Measurements from ENCODE around the gene PPEF2.

PPEF2 gene

DNA sequence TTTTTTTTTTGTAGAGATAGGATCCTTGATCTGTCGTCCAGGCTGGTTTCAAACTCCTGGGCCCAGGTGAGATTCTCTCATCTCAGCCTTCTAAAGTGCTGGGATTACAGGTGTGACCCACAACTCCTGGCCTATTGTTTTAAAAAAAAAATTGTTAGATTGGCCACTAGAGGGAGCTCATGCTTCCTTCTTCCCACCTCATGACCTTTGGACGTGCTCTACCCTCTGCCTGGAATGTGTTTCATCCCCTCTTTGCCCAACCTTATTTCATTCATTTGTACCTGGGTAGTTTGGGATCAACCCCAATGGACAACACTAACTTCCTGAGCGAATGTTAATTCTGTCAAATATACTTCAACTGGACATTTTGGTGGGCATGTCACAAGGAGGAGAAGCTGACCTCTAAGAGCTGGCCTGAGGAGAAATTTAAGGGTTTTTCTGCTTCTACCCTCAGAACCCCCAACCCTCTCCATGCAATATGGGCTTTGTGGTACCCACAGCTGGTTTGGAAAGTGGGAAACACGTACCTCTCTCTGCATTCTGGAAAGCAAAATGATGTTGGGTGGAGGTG, 6.4 kb downstream of the PPEF2 start:
- peak; percentile 45 for DNase-seq

DNA sequence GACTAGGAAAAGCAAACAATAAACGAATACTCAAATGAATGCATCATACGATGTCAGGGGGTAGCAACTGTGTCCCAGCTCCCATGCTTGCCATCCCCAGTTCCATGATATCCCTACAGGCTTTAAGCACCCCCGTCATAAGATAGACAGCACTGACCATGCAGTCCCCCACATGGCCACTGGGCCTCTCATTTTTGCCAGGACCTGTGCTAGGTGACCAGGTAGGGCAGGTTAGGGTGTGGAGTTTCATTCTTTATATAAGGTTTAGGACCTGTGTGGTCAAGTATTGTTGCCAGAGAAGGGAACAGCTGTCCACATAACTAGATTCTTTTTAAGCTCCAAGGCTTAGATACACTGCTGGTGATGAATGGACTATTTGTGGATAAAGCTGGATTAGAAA, 9.7 kb downstream of the PPEF2 start:
- DNase-seq, result no peak

DNA sequence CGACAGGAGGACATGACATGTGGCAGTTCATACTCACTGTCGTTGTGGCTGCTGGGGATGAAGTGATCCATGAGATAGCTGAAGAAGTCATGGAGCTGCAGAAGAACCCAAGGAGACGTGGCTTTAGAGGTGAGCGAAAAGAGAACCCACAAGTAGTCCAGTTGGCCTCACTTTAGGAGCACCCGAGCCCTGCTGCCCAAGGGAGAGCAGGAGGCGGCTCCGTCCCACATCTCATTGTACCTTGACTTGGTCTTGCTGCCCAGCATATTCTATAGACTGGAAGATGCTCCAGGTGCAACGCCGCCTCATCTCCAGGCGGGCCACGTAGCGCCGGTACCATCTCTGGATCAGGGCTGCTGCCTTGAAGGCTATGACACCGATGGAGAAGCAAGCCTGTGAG, 10.6 kb downstream of the PPEF2 start:
- no peak for DNase-seq

DNA sequence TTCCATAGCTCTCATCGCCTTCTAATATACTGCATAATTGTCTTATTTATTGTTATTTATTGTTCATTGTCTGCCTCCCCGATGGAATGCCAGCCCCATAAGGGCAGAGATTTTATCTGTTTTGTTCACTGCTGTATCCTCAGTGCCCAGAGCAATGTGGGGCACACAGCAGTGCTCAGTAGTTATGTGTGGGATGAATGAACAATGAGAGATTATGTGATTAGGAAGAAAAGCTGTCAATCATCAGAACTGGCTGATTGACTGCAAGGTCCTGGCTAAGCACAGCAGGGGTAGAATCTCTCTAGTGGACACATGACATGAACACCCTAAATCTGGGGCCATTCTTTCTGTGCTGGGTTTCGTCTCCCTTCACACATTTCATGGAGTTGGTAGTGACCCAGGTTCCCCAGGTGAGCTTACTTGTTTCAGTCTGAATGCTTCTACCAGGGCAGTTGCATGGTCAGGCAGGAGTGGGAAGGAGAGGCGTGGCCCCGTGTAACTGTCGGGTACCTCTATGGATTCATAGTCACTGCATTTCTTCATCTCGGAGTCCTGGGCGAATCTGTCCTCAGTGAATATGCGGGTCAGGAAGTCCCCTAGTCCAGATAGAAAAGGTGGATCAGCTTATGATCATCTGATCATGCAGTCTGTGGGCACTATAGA, 12.6 kb downstream of the PPEF2 start:
- DNase-seq, result no peak

DNA sequence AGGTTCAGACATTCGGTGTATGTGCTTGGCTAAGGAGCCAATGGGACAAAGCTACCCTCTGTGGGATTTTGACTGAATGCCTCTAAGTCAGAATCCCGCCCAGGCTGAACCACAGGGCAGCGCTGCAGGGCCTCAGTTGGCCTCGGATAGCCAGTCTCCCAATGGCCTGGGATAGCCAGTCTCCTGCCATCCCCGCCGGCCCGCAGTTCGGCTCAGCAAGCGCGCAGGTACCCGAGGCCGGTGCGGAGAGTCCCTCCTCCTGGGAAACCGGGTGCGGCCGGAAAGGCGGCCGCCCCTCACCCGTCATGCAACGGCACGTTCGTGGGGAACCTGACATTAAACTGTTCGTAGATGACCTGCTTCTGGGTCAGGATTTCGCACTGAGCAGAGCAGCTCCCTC, 16.1 kb downstream of the PPEF2 start:
- no peak for DNase-seq

DNA sequence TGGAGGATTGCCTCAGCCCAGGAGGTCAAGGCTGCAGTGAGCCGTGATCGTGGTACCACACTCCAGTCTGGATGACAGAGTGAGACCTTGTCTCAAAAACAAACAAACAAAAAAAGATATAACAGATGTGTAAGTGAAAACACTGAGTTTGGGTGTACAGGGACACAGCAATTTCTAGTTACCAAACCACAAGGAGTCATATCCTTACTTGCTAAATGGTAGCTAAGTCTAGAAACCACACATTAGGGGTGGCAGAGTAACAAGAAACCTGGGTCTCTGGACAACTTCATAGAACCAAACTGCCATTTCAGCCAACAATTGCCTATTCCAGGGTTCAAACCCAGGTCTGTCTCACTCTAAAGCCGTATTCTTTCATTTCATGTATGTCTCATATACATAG, 20.8 kb downstream of the PPEF2 start:
- no peak for DNase-seq

DNA sequence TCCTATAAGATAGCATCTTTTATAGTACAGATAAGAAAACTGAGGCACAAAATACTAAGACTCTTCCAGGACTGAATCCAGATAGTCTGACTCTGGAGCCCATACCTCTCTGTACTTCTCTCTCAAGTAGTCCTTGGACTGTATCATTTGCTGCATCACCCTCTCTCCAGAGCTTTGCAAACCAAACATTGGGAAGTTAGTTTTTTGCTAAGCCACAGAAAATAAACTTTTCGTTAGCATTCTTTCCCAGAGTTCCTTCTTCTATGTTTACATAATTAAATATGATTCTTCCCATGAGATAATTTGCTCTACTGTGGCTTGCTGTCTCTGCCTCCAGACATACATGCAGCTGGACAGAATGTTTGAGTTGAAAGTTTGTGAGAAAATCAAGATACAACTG, 22.0 kb downstream of the PPEF2 start:
- DNase-seq, result no peak

DNA sequence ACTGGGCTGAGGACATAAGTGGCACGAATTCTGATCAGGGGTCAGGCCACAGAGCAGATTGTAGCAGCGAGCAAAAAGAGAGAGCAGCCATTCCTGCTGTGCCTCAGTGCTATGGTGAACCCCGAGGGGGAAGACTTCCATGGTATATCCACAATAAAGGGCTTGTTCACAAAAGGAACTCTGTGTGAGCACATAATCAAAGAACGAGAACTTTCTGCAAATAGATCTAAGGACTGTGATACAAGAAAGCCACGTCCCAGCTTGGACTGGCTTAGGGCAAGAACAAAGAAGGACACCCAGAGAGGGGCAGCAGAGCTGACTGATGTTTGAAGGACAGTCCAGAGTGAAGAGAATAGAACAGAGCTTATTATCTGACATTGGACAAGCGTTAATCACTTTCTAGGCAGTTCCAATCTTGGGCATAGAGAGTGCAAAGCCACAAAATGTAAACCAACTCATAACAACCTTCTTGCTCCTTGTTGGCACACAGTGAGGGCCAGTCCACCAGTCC, 24.0 kb downstream of the PPEF2 start:
- DNase-seq, result no peak

DNA sequence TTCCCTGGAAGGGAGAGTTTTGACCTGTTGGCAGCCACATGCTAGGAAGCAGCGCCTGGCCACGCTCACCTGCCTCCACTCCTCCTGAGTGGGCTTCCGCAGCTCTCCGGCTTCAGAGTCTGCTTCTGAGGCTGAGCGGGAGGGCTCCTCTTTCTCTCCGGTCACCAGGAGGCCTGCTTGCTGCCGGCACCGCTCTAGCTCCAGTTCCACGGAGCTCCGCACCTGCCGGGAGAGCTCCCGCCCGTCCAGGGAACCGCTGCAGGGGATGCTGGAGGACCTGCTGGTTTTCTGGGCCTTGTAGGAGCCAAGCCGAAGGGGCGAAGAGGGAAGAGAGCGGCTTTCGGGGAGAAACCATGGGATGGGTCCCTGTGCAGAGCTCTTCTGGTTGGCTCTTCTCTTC, 26.0 kb downstream of the PPEF2 start:
- DNase-seq, result no peak

DNA sequence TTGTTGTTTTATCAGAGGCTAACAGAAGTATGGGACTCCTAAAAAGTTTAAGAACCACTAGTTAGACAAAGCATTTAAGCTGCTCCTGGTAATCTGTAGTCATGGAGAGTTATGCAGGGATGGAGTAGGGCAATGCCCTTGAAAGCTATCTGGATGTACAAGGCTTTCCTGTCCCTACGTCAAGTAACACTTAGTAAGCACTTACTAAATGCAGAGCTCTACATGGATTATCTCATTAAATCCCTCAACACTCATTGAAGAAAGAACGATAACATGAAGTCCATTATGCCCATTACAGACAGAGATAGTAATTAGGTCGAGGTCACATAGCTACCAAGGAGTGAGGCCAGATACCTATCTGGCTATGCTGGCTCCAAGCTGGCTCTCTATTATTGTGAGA, 33.2 kb downstream of the PPEF2 start:
- DNase-seq, result no peak

DNA sequence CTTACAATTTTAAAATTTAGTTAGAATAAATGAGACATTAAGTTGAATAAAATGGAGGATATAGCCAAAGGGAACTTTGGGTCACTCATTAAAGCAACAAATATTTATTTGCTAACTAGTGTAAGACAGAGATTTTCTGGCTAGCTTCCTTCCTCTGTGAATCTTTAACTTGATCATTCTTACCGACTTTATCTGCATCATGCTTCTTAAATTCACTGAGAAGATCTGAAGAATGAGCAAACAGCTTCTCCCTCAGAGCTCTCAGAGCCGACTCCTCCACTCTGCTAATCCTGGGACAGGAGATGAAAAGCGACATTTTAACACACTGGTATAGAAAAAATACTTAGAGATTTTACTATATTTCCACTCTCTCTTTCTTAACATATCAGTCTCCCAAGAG, 35.1 kb downstream of the PPEF2 start:
- no peak for DNase-seq

DNA sequence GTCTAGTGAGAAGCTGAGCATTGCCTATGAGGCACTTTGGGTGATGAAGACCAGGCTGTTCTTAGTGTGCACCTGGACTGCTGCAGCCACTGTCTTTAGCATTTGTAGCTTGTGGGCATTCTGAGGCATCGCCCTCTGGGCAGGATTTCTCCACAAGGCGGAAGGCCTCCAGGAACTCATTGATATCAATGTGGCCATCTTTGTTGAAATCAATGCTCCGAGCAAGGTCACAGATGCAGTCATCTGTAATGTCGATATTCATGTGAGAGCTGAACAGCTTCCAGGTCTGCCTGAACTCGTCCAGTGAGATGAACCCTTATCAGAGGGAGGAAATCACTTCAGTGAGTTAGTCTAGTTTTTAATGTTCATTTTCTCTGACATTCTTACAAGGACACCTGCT, 41.6 kb downstream of the PPEF2 start:
- DNase-seq, result no peak

DNA sequence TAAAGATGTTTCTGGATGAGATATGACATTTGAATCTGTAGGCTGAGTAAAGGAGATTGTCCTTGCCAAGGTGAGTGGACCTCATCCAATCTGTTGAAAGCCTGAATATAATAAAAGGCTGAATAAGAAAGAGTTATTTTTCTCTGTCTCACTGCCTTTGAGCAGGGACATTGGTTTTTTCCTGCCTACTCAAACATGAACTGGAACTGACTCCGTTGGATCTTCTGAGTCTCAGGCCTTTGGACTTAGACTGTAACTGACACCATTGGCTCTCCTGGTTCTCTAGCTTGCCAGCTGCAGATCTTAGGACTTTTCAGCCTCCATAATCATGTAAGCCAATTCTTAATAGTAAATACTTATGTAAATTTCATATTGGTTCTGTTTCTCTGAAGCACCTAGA, 43.5 kb downstream of the PPEF2 start:
- no peak for DNase-seq

DNA sequence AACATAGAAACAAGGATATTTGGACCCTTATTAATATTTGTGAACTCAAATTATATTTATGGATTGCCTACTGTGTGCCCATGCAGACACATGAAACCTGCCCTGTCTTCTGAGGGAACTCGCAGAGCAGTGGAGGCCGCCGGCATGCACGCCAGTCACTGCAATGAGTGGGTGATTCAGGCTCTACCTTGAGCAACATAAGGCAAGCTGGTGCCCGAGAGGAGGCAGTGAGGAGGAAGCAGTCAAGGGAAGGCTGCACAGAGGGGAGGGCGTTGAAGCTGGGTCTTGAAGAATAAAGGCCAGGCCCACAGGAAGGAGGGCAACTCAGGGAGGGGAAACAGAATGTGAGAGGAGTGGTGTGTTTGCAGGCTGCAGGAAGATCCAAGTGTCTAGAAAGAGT, 52.8 kb downstream of the PPEF2 start:
- DNase-seq, result no peak

DNA sequence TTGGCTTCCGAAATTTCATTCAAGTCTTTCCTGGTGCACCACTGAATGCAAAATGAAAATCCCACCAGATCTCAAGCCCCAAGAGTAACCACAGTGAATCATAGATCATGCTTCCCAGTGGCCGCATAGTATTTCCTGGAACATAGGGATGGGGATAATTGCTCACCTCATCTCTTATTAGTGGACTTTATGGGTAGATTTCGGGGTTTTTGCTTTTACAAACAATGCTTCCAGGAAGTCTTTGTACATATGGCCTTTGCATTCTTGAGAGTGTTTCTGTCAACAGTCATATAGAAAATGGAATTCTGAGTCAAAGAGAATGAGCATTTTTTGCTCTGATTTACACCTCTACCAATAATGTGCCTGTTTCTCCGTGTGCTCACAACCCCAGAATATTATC, 53.4 kb downstream of the PPEF2 start:
- DNase-seq, result no peak

DNA sequence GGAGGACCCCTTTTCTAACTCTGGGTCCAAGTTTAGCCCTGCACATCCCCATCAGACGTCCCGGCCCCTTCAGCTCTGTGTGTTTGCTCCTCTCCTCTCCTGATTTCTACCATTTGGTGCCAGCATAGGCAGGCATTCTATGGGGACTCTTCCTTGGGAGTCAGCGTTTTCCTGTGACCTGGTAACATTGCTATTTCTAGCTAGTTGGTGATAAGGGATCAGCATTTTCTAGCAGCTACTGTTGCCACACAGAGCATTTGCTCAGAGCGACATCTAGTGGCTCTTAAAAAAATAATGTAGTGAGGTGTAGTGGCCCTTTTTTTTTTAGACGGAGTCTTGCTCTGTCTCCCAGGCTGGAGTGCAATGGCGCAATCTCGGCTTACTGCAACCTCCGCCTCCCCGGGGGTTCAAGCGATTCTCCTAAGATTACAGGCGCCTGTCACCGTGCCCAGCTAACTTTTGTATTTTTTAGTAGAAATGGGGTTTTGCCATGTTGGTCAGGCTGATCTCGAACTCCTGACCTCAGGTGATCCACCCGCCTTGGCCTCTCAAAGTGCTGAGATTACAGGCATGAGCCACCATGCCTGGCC, 54.0 kb downstream of the PPEF2 start:
- DNase-seq, result peak; percentile 63

DNA sequence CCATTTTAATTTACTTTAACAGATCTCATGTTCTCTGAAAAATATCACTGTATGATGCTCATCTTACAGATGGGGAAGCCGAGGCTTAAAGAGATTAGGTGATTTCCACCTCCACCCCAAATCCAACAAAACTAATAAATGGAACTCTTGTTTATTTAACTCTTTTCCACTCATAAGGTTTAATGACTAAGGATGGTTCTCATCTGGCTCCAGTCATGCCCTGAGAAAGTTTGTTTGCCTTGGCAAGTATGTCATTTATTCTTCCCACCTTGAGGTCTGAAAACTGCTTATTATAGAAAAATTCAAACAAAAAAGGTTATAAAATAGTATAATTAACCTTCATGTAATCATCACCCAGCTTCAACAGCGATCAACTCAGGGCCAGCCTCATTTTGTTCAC, 56.3 kb downstream of the PPEF2 start:
- no peak for DNase-seq

DNA sequence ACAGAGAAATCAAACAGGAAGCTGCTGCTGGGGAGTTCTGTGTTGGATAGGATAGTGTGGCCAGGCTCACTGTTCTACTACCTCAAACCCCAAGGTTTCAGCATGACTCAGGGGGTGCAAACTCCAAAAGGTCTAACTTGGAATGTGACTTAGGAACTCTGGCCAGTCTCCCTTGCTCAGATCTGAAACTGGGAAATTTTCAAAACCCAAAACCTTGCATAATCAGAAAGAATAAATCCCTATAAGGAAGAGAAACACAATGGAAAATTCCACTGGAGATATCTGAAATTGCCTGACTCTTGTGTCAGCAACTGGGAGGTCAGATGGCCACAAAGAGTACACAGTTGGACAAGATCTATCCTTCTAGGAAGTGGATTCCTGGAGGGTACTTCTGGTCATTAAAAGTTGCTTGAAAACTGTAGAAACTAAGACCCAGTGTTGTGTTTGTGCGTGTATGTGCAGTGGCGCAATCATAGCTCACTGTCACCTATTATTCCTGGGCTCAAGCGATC, 58.0 kb downstream of the PPEF2 start:
- no peak for DNase-seq

DNA sequence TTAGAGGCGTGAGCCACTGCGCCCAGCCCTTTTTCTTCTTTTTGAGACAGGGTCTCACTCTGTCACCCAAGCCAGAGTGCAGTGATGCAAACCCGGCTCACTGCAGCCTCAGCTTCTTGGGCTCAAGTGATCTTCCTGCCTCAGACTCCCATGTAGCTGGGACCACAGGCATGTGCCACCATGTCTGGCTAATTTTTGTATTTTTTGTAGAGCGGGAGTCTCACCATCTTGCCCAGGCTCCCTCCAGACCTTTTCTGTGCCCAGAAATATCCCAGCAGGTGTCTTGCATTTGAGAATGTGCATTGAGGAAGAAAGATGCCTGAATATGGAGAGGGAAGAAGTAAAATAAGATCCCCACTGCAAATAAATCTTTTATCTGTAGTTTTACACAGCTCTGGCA, 58.7 kb downstream of the PPEF2 start:
- DNase-seq, result no peak

DNA sequence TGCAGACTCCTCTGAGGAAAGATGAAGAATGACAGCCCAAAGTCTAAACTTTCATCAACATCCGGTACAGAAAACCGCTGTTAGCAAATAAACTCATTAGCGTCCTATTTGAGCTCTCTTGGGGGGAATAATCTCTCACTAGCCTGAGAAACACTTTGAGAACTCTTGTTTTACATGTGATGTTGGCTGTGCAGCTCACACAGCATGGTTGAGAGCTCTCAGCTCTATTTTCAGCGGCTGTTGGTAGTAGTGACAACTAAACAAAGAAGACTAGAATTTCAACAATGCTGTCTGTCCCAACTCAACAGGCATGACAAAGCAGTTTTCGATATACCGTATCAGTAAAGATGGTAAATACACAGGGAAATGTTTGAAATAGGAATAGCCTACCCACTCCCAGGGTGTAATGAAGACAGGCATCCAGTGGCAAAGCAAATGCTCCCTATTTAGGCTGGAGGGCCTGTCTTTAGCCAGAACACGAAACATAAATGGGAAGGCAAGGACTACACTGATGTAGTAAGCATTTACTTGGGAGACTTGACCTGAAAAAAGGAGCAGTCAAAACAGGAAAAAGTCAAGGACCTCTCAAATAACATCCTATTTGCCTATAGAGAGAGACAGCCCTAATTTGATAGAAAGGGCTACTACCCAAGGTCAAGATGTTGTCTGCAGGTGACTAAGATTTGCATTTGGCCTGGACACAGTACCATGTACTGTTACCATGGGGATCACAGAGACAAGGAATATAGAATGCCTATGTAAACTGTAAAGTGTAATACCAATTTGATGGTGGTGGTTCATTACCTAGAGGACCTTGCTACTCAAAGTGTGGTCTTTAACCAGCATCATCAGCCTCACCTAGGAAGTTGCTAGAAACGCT, 60.4 kb downstream of the PPEF2 start:
- no peak for DNase-seq

DNA sequence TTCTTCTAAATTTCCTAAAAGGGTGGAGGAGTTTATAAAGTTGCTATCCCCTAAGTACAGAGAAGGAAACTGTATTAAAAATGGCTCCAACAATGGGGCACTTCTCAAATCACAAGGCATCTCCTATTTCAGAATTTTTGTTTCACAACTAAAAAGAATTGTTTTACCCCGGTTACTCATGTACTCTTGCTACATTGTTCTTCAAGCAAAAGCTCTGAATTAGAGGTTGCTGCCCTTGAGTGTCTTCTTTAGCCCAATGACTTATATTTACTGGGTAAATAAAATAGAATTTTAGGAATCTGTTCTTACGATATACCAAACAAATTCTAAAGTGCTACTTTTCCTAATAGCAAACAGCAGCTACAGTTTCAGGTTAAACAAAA, 67.5 kb downstream of the PPEF2 start:
- no peak for DNase-seq

DNA sequence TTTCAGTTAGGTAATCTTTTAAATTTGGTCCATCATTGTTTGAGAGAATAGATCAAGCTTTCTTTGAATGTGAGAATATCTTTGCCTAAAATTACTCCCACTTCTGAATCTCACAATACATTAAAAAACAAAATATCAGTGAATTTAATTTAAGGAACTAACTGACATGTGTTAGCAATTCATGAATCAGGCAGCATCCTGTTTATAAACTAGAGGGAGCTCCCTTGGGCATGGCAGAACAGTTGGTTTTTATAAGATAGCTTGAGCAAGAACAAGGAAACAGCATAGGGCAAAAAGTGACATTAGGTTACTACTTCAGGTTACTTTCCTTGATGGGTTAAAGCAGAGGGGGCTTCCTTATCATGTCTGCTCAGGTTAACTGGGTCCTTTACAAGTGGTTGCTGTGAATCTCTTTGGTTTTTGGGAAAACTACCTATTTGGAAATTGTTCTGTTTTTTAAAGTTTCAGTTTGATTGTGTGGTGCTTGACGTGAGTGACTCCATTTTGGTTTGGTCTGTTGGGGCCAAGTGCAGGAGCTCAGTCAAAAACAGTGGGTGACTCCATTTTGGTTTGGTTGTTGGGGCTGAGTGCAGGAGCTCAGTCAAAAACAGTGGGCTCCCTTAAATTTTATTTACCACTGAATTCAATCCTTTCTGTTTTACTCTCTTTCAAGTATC, 68.0 kb downstream of the PPEF2 start:
- no peak for DNase-seq

DNA sequence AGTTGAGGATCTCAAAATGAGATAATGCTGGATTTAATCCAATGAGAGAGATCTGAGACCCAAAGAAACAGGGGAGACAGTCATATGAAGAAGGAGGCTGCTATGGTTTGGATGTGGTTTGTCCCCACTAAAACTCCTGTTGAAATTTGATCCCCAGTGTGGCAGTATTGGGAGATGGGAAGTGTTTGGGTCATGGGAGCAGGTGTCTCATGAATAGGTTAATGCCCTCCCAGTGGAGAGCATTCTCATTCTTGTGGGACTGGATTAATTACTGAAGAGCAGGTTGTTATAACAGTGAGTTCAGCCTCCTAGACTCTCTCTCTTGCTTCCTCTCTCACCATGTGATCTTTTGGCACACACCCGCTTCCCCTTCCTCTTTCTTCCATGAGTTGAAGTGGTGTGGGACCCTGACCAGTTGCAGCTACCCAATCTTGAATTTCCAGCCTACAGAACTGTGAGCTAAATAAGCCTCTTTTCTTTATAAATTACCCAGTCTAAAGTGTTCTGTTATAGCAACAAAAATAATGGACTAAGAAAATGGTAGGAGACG, 70.3 kb downstream of the PPEF2 start:
- no peak for DNase-seq

Measured in CD4-positive, alpha-beta T cell treated with Interleukin-10 for 1 hour (primary cell).